Right atrium auricular region (tissue), 2 donors: Measurements from ENCODE around the gene GABBR2. TPM values are rescaled to one million over a fixed set of nuclear protein-coding genes. Genes with fewer than 3 reads are reported as not detected.

Experiments used
- DNase-seq: peaks from one replicate; pipeline ENCODE4 v3.0.0-alpha.2; 2019; ENCODE audit warnings: low spot score
- H3K27ac ChIP-seq, 2 donors: fragments of 200-600 bp; sonication (generic); 1 replicate in 1 of 2; 2 replicates in 1 of 2; pipeline ENCODE4 v1.5.1; 2016 to 2019
- H3K27me3 ChIP-seq, 2 donors: fragments of 200-600 bp; sonication (generic); one replicate each; pipeline versions ENCODE4 v1.5.1 to v1.6.0; 2017 to 2019
- H3K36me3 ChIP-seq: fragments of 200-600 bp; sonication (generic); one replicate; pipeline ENCODE4 v1.5.1; 2016
- H3K4me1 ChIP-seq, 2 donors: fragments of 200-600 bp; sonication (generic); one replicate each; pipeline versions ENCODE4 v1.5.1 to v1.6.0; 2017 to 2019
- H3K4me3 ChIP-seq, 2 donors: fragments of 200-600 bp; sonication (generic); 1 replicate in 1 of 2; 2 replicates in 1 of 2; pipeline ENCODE4 v1.5.1; 2017 to 2019; ENCODE audit warnings: mild to moderate bottlenecking in 1 of 2, moderate library complexity in 1 of 2
- H3K9me3 ChIP-seq, 2 donors: fragments of 200-600 bp; sonication (generic); one replicate each; pipeline ENCODE4 v1.5.1; 2019
- total RNA-seq, 2 donors: library from RNA; depleted of rRNA; stranded (reverse); fragments of >200 nt; gene quantifications; one replicate each; pipeline ENCODE4 v1.1.0, GENCODE V29; 2016
- TF ChIP-seq, protein P1 (sequence below), 2 donors: fragments of 200-600 bp; sonication (generic); IDR thresholded peaks; one replicate each; pipeline ENCODE4 v1.5.1; 2019; ENCODE audit warnings: antibody characterized with exemption in 2 of 2

Gene GABBR2
- total RNA-seq, 2 donors from 2014 or later = 0.22 TPM; not detected in 1

DNA sequence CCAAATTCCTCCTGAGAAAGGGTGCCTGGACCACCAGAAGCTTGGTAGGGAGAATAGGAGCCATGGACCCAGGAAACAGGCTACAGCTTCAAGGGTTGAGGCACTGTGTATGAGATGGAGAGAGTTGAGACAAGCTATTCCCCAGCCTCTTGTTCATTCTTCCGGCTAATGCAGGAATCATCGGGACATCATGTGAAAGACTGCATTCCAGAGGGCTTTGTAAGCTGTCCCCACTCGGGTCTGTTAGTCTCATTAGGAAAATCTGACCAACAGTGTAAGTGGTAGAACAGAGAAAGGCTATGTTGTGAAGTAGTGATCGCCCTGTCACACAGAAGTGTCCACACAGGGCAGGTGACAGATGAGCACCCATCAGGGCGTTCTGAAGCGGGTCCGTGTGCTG lies 81.4 kb downstream of the GABBR2 start:
- no peaks in the 10 kb centered on the region for H3K36me3 ChIP-seq
- no peaks in the 10 kb centered on the region for H3K27me3 ChIP-seq
- no peak for DNase-seq
- no peaks in the 10 kb centered on the region for H3K9me3 ChIP-seq
- TF ChIP-seq, protein P1, sequence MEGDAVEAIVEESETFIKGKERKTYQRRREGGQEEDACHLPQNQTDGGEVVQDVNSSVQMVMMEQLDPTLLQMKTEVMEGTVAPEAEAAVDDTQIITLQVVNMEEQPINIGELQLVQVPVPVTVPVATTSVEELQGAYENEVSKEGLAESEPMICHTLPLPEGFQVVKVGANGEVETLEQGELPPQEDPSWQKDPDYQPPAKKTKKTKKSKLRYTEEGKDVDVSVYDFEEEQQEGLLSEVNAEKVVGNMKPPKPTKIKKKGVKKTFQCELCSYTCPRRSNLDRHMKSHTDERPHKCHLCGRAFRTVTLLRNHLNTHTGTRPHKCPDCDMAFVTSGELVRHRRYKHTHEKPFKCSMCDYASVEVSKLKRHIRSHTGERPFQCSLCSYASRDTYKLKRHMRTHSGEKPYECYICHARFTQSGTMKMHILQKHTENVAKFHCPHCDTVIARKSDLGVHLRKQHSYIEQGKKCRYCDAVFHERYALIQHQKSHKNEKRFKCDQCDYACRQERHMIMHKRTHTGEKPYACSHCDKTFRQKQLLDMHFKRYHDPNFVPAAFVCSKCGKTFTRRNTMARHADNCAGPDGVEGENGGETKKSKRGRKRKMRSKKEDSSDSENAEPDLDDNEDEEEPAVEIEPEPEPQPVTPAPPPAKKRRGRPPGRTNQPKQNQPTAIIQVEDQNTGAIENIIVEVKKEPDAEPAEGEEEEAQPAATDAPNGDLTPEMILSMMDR (IDR thresholded peaks at IDR 0.05) = no peak
- H3K27ac ChIP-seq = no peak overlapping the region
- H3K4me1 ChIP-seq = no peaks in the 10 kb centered on the region
- no peak overlapping the region for H3K4me3 ChIP-seq

- H3K27me3 ChIP-seq = no peaks in the 10 kb centered on the region
- H3K4me1 ChIP-seq = no peaks in the 10 kb centered on the region
- no peak overlapping the region for H3K4me3 ChIP-seq
- H3K36me3 ChIP-seq = no peaks in the 10 kb centered on the region
- H3K9me3 ChIP-seq = no peaks in the 10 kb centered on the region
- TF ChIP-seq, protein P1 (IDR thresholded peaks at IDR 0.05) = no peak
- H3K27ac ChIP-seq = no peak overlapping the region
- DNase-seq = no peak
Measured at GRCh38 chr9:98625728-98626127, 83.0 kb downstream of the GABBR2 start.

- TF ChIP-seq, protein P1 (IDR thresholded peaks at IDR 0.05) = no peak
- Histone ChIP-seq H3K36me3 (no peaks in the 10 kb centered on the region), H3K4me3 (no peak overlapping the region), H3K27me3 (no peaks in the 10 kb centered on the region), H3K9me3 (no peaks in the 10 kb centered on the region), H3K4me1 (no peaks in the 10 kb centered on the region), H3K27ac (no peak overlapping the region)
- no peak for DNase-seq
Measured at GRCh38 chr9:98619788-98620187, 88.9 kb downstream of the GABBR2 start.

DNA sequence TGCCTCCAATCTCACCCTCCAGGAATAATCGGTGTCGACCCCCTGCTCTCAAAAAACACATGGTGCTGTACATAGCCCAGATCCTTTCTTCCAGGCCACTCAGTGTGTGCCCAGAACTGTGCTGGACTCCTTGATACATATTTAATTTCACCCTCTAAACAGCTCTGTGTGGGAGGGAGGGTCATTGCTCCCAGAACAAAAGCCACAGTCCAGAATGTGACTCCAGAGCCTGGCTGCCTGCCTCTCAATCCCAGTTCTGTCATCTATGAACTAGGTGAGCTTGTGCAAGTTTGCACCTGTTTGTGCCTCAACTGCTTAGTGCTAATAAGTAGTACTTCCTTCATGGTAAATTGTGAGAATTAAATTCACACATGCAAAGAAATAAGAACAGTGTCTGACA lies 93.1 kb downstream of the GABBR2 start:
- no peaks in the 10 kb centered on the region for H3K9me3 ChIP-seq
- no peak for DNase-seq
- H3K4me3 ChIP-seq = no peak overlapping the region
- H3K27me3 ChIP-seq = no peaks in the 10 kb centered on the region
- no peaks in the 10 kb centered on the region for H3K4me1 ChIP-seq
- TF ChIP-seq, protein P1 (IDR thresholded peaks at IDR 0.05) = no peak
- no peak overlapping the region for H3K27ac ChIP-seq
- H3K36me3 ChIP-seq = no peaks in the 10 kb centered on the region

DNA sequence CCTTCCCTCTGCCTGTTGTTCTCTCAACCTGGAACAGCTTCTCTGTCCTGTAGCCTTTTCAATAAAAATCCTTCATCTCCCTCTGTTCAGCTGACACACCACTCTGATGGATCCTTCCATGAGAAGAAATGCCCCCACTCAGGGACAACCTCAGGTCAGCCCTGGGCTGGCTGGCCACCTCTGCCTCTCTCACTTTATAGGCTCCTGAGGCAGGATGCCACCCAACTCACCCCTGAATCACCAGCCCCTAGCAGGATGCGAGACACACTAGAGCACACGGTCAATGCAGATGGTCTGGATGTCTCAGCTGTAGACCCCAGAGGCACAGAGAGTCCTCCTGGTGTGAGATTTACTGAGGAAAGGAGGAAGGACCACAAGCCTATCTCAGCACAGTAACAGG lies 93.8 kb downstream of the GABBR2 start:
- no peak for DNase-seq
- Histone ChIP-seq H3K4me1 (no peaks in the 10 kb centered on the region), H3K9me3 (no peaks in the 10 kb centered on the region), H3K4me3 (no peak overlapping the region), H3K36me3 (no peaks in the 10 kb centered on the region), H3K27ac (no peak overlapping the region), H3K27me3 (no peaks in the 10 kb centered on the region)
- TF ChIP-seq, protein P1 (IDR thresholded peaks at IDR 0.05) = no peak

DNA sequence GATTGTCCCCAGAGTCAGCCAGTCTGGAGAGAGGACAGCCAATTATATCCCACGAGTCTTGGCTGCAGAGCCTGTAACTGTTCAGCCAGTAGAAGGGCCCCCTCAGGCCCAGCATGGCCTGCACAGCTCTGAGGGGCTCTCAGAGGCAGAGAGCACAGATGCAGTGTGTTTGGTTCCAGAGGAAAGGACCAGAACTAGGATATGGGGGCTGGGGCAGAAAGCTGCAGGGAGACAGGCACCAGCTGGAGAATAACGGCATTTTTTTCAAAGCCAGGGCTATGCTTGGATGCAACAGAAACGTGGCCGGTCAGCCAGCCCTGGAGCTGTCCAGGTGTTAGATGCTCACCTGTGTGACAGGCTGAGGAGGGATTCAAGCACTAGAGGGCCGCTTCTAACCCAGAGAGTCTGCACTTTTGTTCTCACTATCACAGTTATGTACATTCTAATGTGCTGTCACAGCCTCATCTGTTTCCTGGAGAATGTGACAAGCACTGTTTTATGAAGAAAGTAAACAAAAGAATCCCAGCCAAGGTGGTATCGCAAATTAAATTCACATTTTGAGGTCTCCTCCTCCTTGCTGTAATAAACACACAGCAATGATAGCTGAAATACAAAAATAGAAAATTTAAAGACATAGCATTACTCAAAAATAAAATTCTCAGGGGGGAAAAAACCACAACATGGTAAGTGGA lies 96.5 kb downstream of the GABBR2 start:
- TF ChIP-seq, protein P1 (IDR thresholded peaks at IDR 0.05) = no peak

More for the DNA sequence above, 96.5 kb downstream of the GABBR2 start:
- Histone ChIP-seq H3K27ac (no peak overlapping the region), H3K27me3 (no peaks in the 10 kb centered on the region), H3K4me3 (no peak overlapping the region), H3K36me3 (no peaks in the 10 kb centered on the region), H3K4me1 (no peaks in the 10 kb centered on the region), H3K9me3 (no peaks in the 10 kb centered on the region)
- DNase-seq = no peak
